Inferior parietal cortex (tissue), 1 donor: ENCODE results near the gene CGN.

ENCODE experiments used
- DNase-seq: peaks from one replicate; pipeline ENCODE4 v3.0.0-alpha.2; 2016; ENCODE audit errors: extremely low spot score

CGN gene

DNA sequence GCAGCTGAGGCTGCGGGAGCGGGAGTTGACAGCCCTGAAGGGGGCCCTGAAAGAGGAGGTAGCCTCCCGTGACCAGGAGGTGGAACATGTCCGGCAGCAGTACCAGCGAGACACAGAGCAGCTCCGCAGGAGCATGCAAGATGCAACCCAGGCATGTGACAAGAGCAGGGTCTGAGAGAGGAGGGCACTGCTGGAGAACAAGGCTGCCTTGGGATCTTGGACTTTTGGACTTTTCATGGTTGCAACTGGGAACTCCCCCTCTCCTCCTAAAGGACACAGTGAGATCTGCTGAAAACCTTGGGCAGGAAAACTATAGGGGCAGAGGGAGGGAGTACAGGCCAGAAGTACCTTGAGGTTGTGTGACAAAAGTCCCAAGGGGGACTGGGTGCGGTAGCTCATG lies 13.5 kb downstream of the CGN start:
- no peak for DNase-seq

DNA sequence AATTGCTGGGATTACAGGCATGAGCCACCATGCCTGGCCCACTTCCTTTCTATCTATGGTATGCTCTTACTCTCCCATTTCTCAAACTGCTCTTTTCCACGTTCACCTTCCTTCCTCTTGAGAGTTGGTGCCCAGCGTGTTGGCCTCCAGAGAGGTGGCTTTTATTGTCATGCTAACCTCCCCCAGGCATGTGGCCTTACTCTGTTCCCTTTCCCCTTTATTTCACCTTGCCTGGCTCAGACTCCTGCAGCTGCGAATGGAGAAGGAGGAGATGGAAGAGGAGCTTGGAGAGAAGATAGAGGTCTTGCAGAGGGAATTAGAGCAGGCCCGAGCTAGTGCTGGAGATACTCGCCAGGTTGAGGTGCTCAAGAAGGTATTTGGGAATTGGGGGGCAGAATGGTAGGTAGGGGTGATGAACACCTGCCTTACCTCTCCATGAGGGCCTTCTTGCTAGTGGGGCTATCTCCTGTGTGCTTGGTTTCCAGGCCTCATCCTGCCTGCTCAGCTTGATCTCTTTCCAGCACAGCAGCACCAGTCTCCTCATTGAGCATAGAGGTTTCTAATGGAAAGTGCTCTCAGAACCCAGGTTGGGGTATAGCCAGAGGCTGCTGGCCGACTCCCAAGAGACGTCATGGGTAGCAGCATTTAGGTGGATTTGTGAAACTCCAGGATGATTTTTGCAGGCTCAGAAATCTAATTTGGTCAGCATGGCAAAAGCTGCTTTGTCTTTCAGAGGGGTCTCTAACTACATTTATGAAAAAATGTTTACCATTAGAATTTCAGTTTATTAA lies 15.7 kb downstream of the CGN start:
- no peak for DNase-seq

DNA sequence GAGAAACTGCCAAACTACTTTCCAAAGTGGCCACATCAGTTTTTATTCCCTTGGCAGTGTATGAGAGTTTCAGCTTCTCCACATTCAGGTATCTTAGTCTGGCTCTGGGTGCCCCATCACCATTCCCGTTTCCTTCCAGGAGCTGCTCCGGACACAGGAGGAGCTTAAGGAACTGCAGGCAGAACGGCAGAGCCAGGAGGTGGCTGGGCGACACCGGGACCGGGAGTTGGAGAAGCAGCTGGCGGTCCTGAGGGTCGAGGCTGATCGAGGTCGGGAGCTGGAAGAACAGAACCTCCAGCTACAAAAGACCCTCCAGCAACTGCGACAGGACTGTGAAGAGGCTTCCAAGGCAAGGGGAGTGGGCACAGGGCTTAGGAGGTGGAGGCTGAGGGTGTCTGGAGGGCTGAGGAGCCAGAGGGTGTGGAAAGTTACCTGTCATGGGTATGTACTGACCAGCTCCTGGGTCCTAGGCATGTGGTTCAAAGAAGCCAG lies 18.1 kb downstream of the CGN start:
- no peak for DNase-seq

DNA sequence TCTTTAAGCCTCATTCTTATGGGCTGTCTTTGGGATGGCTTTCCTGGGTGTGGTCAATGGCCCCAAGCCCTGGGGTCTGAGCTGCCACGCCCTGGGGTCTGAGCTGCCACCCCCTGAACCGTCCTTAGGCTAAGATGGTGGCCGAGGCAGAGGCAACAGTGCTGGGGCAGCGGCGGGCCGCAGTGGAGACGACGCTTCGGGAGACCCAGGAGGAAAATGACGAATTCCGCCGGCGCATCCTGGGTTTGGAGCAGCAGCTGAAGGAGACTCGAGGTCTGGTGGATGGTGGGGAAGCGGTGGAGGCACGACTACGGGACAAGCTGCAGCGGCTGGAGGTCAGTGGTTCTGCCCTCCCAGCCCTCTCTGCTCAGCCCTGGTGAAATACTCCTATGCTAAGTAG lies 18.6 kb downstream of the CGN start:
- no peak for DNase-seq

DNA sequence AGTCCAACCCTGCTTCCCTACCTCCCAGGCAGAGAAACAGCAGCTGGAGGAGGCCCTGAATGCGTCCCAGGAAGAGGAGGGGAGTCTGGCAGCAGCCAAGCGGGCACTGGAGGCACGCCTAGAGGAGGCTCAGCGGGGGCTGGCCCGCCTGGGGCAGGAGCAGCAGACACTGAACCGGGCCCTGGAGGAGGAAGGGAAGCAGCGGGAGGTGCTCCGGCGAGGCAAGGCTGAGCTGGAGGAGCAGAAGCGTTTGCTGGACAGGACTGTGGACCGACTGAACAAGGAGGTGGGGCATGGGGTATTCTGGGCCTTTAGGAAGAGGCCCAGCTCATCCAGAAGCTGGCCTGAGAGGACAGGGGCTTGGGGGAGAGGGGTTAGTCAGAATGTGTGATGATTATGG lies 19.3 kb downstream of the CGN start:
- DNase-seq, result no peak

DNA sequence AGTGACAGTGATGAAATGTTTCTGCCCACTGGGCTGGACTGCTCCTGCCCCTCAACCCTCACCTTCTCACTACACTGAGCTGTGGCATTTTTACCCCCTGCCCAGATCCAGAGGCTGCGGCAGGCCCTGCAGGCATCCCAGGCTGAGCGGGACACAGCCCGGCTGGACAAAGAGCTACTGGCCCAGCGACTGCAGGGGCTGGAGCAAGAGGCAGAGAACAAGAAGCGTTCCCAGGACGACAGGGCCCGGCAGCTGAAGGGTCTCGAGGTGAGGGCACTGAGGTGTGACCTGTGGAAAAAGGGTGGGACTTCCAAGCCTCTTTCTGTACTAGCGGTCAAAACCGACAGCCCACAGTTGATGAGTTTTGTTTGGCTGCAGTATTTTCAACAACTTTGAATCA lies 22.7 kb downstream of the CGN start:
- no peak for DNase-seq

DNA sequence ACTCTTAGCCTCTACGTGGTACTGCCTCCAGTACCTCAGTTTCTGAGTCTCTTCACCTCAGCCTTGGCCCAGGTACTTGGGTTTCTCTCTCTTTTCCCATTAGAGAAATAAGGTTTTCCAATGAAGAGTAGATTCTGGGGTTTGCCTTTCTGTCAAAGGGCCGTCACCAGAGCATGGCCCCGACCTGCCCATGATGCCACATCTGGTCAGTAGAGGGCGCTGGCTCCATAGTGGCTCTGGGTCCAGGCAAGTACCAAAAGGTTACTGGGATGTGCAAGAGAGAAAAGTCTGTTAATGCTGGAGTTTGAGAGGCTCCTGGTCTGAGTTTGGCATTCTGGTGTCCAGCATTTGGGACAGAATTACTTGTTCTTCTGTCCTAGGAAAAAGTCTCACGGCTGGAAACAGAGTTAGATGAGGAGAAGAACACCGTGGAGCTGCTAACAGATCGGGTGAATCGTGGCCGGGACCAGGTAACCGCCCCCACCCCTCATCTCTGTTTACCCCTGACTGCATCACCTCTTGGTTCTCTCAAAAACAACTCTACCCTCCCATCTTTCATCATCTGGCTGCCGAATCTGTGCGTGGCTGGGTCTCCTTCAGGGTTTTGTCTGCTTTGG lies 23.6 kb downstream of the CGN start:
- DNase-seq, result peak; percentile 78

DNA sequence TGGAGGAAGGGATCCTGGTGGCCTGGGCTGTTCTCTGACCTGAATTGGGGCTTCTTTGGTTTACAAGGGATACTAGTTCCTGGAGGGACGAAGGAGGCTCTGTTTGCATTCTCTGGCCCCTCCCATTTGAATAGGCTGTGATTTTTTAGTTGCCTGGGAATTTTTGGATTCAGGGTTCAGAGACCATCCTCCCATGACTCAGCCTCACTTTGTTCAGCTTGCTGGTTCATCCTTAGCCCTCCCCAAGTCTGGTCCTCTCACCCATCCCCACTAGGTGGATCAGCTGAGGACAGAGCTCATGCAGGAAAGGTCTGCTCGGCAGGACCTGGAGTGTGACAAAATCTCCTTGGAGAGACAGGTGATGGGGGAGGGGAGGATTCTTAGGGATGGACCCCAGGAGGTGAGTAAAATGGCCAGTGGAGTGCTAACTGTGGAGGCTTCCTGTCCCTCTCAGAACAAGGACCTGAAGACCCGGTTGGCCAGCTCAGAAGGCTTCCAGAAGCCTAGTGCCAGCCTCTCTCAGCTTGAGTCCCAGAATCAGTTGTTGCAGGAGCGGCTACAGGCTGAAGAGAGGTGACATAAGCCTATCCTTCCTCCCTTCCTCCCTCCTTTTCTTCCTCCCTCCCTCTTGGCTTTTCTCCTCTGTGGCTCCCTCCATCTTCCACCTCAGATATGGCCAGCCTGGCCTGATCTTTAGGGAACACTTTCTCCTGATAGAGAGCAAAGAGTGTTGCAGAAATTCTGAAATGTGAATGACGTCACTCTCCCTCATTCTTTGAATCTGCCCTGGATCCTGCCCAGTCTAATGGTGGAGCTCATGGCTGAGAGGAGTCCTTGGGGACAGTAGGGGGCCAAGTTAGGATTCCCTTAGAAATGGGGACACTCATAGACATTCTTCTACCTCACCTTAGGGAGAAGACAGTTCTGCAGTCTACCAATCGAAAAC lies 24.4 kb downstream of the CGN start:
- no peak for DNase-seq

DNA sequence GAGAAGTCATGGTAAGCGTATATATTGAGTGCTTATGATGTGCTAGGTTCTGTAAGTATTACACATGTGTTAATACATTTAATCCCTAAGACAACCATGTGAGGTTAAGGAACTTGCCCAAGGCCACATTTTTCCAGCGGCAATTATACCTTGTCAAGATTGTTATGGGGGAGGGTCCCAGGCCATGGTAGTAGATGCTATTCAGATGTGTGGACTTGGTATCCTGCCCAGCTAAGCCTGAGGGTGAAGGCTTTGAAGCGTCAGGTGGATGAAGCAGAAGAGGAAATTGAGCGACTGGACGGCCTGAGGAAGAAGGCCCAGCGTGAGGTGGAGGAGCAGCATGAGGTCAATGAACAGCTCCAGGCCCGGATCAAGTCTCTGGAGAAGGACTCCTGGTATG lies 25.3 kb downstream of the CGN start:
- no peak for DNase-seq

DNA sequence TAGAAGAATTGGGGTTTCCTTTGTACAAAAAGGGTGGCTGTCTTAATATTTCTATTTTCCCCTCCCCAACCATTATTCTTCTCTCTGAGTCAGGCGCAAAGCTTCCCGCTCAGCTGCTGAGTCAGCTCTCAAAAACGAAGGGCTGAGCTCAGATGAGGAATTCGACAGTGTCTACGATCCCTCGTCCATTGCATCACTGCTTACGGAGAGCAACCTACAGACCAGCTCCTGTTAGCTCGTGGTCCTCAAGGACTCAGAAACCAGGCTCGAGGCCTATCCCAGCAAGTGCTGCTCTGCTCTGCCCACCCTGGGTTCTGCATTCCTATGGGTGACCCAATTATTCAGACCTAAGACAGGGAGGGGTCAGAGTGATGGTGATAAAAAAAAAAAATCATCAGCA lies 25.9 kb downstream of the CGN start:
- no peak for DNase-seq

DNA sequence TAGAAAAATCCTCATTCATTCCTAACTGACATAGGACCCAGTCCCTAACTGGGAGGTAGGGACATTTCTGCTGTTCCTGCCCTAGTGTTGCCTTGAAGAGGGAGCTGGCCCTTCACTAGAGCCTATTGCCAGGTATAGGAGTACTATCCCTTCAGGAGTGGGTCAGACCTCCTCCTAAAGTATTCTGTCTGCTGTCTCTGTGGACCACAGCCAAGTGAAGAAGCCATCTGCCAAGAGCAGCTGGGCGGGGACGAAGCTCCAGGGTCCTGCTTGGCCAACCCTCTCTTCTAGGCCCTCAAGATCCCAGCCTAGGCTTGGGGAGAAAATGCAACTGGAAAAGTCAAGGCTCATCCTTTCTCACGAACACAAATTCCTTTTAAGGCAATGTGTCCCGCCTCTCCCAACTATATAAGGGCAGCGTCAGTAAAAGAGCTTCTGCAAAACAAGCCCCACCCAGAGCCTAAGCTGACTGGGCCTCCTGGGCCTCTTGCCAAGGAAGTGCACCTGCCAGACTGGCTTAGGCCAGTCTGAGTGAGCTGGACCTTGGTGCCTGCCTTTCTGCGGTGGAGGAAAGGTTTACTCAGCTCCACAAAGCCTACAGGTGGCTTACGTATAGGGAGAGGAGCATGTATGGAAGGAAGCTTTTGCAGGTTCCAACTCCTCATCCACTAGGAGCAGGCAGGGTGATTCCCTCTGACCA lies 28.3 kb downstream of the CGN start:
- peak; percentile 60 for DNase-seq

DNA sequence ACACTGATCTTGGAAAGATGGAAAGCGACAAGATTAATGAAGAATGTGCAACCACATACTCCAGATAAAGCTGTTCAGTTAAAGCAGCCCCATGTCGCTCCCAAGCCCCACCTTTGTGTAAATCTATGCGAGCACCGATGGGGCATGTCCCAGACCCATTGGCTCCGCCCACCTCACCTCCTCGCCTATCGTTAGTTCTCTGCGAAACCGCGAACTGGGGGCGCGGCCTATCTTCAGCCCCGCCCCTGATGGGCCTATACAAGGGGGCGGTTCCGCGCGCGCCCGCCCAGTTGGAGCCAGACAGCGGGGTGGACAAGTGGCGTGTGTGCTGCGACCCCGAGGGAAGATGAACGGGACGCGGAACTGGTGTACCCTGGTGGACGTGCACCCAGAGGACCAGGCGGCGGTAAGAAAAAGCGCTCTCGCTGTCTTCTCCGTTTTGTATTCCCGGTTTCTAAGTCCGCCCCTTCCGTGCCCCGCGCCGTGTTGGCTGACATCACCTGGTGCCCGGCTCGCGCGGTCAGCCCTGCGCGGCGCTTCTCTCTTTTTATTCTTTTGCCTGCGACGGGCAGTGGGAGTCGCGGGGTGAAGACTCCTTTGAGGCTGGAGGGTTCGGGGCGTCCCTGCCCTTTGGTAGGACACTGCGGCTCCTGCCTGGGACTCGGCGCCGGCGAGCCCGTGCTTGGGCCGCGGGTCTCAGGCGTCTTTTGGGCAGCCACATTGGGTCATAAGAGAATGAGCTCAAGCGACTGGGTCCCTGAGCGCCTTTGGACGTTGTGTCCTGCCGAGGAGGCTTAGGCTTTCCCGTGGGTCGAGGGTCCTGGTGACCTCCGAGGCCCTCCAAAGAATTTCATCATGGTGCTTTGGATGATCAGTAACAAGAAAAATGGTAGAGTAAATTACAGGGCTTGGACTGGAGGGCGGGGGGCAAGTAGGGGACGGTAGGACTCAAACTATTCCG lies 29.1 kb downstream of the CGN start, which contains the start of gene TUFT1:
TUFT1 (plus strand) TSS at position 289 of the 961 bp plus-strand sequence; CDS start at position 347, 58 bp downstream.
- peak; percentile 88 for DNase-seq

DNA sequence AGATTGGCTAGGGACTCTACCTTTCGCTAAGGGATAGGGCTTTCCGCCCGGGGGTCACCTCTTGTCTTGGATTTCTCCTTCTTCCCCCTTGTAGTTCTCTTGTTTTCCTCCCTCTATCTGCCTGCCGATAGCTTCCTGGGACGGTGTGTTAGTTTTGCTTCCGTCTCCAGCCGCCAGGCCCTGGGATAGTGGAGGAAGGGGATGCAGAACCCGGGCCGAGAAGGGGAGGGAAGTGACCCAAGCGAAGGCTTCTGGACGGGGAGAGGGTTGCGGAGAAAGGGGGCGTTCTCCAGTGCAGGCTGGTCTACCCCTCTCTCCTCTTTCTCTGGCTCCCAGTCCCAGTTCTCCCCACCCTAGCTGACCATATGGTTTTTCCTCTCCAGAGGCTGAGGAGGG lies 29.8 kb downstream of the CGN start:
- DNase-seq, result peak; percentile 8

DNA sequence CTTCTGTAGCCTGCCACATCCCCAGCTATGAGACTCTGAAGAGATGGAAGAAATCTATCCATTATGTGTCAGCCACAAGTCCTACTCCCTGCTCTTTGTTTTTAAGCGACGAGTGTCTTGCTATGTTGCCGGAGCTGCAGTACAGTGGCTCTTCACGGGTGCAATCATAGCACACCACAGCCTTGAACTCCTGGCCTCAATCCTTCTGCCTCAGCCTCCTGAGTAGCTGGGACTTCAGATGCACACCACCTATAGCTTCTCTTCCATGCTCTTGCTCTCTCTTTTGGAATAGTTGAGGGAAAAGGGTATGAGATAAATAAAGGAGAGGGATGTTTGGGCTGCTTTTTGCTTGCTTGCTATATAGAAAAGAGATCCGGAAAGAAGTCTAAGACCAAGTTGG lies 30.6 kb downstream of the CGN start:
- no peak for DNase-seq

DNA sequence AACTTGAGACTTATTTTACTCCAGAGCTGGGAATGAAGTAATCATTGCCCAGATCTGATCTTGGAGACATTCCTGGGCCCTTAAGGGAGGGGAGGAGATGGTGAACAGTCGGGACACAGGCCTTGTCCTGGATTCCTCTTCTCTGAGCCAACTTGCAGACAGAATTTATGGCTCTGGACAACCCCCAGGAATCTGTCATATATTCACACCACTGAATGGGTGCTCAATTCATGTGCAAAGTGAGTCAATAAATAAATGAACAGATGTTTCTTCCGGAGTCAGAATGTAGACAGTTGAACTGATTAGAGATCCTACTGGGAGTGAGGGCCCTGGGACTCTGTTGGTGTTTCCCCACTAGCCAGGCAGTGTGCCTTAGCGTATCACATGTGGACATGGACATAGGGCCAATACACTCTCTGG lies 31.5 kb downstream of the CGN start:
- no peak for DNase-seq

DNA sequence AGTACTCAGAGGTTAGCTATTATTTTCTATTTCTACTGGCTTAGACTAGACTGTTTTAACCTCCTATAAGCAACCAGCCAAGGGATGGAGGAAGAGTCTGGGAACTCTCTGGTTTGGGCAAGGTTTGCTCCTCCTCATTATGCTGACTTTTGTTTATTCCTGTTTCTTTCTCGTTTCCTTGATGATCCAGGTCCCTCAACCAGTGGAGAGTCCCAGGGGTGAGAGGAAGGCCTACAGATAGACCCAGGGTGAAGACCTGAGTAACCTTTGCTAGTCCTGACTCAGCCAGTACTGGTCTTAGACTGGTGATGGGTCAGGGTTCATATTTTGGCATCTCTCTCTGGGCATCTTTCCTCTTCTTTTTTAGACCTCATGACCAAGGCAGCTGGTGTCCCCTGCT lies 34.4 kb downstream of the CGN start:
- no peak for DNase-seq

DNA sequence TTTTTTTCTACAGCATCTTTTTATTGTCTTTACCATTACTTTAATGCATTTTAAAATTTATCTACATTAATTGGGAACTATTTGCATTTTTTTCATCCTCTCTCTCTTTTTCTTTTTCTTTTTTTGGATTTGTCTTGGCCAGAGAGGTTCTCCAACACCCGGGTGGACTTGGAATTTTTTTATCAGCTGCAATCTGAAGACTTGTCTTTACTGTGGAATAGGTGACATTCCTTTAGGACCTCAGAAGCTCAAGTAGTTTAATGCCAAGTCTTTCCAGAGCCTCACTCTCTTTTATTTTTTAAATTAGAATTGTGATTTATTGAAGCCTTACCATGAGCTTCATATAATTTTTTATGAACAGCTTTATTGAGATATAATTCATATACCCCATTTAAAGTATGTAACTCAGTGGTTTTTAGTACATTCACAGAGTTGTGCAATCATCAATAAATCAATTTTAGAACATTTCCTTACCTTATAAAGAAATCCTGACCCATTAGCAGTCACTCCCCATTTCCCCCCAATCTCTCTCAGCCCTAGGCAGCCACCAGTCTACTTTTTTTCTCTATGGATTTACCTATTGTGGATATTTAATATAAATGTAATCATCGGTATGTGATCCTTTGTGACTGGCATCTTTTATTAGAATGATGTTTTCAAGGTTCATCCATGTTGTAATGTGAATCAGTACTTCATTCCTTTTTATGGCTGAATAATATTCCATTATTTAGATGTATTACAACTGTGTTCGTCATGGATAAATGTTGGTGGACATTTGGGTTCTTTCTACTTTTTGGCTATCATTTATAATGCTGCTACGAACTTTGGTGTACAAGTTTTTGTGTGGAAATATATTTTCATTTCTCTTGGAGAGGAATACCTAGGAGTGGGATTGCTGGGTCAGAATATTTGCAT lies 35.1 kb downstream of the CGN start:
- DNase-seq, result no peak

DNA sequence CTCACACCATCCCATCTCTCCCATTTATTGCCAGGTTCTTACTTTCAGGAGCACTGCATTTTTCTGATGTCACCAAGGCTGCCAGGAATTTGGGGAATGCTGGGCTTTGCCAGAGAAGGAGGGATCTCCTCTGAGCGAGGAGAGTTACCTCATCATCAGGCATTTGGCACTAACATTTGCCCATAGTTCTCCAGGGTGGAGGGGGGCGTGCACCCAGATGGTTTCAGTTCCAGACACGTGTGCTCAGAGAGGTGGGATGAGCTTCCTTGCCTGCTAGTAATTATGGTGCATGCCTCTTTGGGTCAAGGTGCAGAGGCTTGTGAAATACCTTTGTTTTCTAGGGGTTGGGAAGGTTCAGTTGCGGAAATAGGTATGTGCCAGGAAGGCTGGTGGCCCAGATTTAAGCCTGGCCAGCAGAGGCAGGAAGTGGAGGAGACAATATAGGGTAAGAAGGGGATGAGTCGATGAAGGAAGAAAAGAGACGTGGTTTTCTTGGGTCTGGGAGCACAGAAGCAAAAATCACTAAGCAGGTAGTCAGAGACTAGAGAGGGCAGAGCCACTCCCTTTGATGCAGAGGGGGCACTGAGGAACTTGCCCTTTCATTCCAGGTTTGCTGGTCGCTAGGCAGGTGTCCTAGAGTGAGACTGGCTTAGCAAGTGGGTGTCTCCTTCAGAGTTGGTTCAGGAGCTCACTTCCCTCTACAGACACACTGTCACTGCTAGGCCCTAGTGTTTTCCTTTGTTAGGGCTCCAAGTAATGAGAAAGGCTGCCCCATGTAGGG lies 36.1 kb downstream of the CGN start:
- DNase-seq, result no peak

DNA sequence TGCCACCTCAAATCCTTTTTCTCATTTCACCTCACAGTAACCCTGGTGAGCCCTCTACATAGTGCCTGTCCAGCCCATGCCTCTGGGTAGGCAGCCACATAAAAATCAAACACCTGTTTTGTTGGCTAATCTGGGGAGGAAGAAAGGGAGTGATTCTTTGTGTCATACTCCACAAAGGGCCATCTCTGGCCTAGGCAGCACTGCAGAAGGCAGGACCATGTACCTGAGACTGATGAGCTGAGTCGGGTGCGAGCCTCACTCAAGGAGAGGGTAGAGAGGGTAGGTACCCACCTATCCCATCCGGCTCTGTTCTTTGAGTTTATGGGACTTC lies 36.7 kb downstream of the CGN start:
- DNase-seq, result no peak
